ENCODE measurements around the gene SGCE. TPM values are rescaled to one million over a fixed set of nuclear protein-coding genes. Genes with fewer than 3 reads are reported as not detected.

The SGCE gene
- total and polyA plus RNA-seq, 2 experiments from 2014 or later = 46.1 to 54.8 TPM

- DNase-seq (ENCODE audit: low spot score) (no peak), ATAC-seq (no peak)
- Mint-ChIP-seq H3K9me3 (no peaks in the 10 kb centered on the region), H3K4me3 (no peak overlapping the region), H3K27me3 (ENCODE audit: insufficient read depth, low read depth, poor library complexity) (no peaks in the 10 kb centered on the region), H3K4me1 (peaks cover 24% of the 10 kb centered on the region; the same call in 2 of the 3 replicates), H3K27ac (no peak overlapping the region), H3K36me3 (ENCODE audit: low read depth) (no peaks in the 10 kb centered on the region)
- Histone ChIP-seq H3K9me2 (ENCODE audit: insufficient read depth) (no peaks in the 10 kb centered on the region), H2AFZ (no peak overlapping the region), H3K79me2 (replicated peaks; ENCODE audit: insufficient read depth) (no peaks in the 10 kb centered on the region), H3K4me3 (no peak overlapping the region), H3K27ac (ENCODE audit: low read depth) (no peak overlapping the region), H3F3A (replicated peaks; ENCODE audit: low read depth) (no peaks in the 10 kb centered on the region), H4K20me1 (replicated peaks; ENCODE audit: insufficient read depth) (no peaks in the 10 kb centered on the region; the same call in 1 of the 2 replicates), H3K36me3 (ENCODE audit: insufficient read depth) (no peaks in the 10 kb centered on the region), H3K27me3 (ENCODE audit: insufficient read depth) (no peaks in the 10 kb centered on the region), H3K4me1 (ENCODE audit: insufficient read depth) (peaks cover 11% of the 10 kb centered on the region), H3K4me2 (no peak overlapping the region)
- TF ChIP-seq STAT1 (IDR thresholded peaks at IDR 0.05; ENCODE audit: unreplicated experiment) = no peak
- TF ChIP-seq JUNB (IDR thresholded peaks at IDR 0.05; ENCODE audit: unreplicated experiment) = no peak
- no peak for TF ChIP-seq ZNF462 (CRISPR knock-in tag; IDR thresholded peaks at IDR 0.05)
- TF ChIP-seq NANOG (IDR thresholded peaks at IDR 0.05; ENCODE audit: borderline replicate concordance) = no peak
- TF ChIP-seq POLR2AphosphoS5 (IDR thresholded peaks at IDR 0.05; ENCODE audit: low read depth) = no peak
- TF ChIP-seq ZNF331 (CRISPR knock-in tag; IDR thresholded peaks at IDR 0.05; ENCODE audit: low read depth) = no peak
- TF ChIP-seq, protein P1, sequence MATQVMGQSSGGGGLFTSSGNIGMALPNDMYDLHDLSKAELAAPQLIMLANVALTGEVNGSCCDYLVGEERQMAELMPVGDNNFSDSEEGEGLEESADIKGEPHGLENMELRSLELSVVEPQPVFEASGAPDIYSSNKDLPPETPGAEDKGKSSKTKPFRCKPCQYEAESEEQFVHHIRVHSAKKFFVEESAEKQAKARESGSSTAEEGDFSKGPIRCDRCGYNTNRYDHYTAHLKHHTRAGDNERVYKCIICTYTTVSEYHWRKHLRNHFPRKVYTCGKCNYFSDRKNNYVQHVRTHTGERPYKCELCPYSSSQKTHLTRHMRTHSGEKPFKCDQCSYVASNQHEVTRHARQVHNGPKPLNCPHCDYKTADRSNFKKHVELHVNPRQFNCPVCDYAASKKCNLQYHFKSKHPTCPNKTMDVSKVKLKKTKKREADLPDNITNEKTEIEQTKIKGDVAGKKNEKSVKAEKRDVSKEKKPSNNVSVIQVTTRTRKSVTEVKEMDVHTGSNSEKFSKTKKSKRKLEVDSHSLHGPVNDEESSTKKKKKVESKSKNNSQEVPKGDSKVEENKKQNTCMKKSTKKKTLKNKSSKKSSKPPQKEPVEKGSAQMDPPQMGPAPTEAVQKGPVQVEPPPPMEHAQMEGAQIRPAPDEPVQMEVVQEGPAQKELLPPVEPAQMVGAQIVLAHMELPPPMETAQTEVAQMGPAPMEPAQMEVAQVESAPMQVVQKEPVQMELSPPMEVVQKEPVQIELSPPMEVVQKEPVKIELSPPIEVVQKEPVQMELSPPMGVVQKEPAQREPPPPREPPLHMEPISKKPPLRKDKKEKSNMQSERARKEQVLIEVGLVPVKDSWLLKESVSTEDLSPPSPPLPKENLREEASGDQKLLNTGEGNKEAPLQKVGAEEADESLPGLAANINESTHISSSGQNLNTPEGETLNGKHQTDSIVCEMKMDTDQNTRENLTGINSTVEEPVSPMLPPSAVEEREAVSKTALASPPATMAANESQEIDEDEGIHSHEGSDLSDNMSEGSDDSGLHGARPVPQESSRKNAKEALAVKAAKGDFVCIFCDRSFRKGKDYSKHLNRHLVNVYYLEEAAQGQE (IDR thresholded peaks at IDR 0.05; ENCODE audit: unreplicated experiment) = no peak
- no peak for TF ChIP-seq ZNF114 (CRISPR knock-in tag; IDR thresholded peaks at IDR 0.05)
- TF ChIP-seq EZH2phosphoT487 (IDR thresholded peaks at IDR 0.05; ENCODE audit: unreplicated experiment) = no peak
- no peak for TF ChIP-seq CREB1 (CRISPR knock-in tag; IDR thresholded peaks at IDR 0.05; ENCODE audit: low read depth)
- TF ChIP-seq EZH2 (IDR thresholded peaks at IDR 0.05; ENCODE audit: low read depth, unreplicated experiment) = no peak
- TF ChIP-seq CTCF (conservative IDR thresholded peaks at IDR 0.05; ENCODE audit: low read depth in 2 of 2) = no peak
- TF ChIP-seq, protein P2, sequence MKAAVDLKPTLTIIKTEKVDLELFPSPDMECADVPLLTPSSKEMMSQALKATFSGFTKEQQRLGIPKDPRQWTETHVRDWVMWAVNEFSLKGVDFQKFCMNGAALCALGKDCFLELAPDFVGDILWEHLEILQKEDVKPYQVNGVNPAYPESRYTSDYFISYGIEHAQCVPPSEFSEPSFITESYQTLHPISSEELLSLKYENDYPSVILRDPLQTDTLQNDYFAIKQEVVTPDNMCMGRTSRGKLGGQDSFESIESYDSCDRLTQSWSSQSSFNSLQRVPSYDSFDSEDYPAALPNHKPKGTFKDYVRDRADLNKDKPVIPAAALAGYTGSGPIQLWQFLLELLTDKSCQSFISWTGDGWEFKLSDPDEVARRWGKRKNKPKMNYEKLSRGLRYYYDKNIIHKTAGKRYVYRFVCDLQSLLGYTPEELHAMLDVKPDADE (IDR thresholded peaks at IDR 0.05) = no peak
Measured at GRCh38 chr7:94634502-94634901, 21.4 kb downstream of the SGCE start.

Data from GM23338 (cell line).